ENCODE results near the gene OBP2B.

Gene OBP2B

GRCh38 chr9:133167096-133167730, 41.8 kb downstream of the OBP2B start:
- no peak for DNase-seq (ENCODE audit: low read depth)

- DNase-seq (ENCODE audit: low read depth) = no peak
Measured at GRCh38 chr9:133166392-133166791, 42.7 kb downstream of the OBP2B start.

GRCh38 chr9:133165452-133165730, 43.7 kb downstream of the OBP2B start:
- no peak for DNase-seq (ENCODE audit: low read depth)

- DNase-seq (ENCODE audit: low read depth) = no peak
Measured at GRCh38 chr9:133164191-133164590, 44.9 kb downstream of the OBP2B start.

GRCh38 chr9:133163504-133164172, 45.4 kb downstream of the OBP2B start, which contains the start of gene GBGT1:
GBGT1 (minus strand) TSS chr9:133163914; CDS start chr9:133162412, 1,502 bp downstream.
- DNase-seq (ENCODE audit: low read depth) = no peak

- DNase-seq (ENCODE audit: low read depth) = no peak
Measured at GRCh38 chr9:133162861-133163503, 46.1 kb downstream of the OBP2B start.

- no peak for DNase-seq (ENCODE audit: low read depth)
Measured at GRCh38 chr9:133161547-133161950, 47.5 kb downstream of the OBP2B start.

- DNase-seq (ENCODE audit: low read depth) = no peak
Measured at GRCh38 chr9:133160742-133161546, 48.1 kb downstream of the OBP2B start.

- no peak for DNase-seq (ENCODE audit: low read depth)
Measured at GRCh38 chr9:133158695-133159094, 50.4 kb downstream of the OBP2B start.
